ENCODE results near the gene SND1.

SND1 gene

DNA sequence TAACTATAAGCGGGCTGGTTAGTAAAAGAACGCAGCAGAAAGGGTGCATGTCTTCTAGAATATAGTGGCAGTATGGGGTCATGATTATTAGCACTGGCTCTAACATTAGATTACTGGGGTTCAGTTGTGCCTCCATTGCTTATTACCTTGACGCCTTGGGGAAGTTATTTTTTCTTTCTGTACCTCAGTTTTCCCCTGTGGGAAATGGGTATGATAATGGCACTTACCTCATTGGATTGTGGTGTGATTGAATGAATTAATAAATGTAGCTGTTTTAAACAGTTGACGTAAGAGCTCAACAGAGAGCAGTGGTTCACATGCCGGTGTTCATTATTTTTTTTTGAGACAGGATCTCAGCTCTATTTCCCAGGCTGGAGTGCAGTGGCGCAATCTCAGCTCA is 262.7 kb downstream of the SND1 start:
- DNase-seq, result no peak

DNA sequence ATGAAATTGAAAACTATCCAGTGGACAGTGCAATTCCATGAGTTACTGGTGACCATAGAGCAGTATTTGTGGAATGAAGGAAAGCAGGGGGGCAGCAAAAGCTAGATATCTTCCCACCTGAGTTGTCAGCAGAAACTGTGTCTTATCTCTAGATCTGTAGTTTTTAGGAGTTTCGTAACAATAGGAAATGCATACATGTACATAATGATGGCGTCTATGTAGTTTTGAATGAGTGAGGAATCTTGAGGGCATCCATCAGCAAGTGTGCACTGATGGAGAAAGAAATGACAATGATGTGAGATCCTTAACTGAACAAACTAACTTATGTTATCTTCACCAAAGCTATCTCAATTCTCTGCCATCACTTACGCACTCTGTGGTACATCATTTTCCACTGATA is 264.7 kb downstream of the SND1 start:
- DNase-seq, result no peak

DNA sequence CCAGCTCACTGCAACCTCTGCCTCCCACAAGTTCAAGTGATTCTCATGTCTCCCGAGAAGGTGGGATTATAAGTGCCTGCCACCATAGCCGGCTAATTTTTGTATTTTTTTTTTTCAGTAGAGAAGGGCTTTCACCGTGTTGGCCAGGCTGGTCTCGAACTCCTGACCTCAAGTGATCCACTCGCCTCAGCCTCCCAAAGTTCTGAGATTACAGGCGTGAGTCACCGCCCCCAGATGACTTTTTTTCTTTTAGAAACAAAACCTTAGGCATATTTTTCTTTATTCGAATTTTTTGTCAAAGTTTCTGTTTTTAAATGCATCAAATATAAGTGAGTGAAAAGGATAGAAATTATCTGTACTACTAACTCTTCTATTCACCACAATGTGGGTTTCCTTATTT is 266.1 kb downstream of the SND1 start:
- no peak for DNase-seq

DNA sequence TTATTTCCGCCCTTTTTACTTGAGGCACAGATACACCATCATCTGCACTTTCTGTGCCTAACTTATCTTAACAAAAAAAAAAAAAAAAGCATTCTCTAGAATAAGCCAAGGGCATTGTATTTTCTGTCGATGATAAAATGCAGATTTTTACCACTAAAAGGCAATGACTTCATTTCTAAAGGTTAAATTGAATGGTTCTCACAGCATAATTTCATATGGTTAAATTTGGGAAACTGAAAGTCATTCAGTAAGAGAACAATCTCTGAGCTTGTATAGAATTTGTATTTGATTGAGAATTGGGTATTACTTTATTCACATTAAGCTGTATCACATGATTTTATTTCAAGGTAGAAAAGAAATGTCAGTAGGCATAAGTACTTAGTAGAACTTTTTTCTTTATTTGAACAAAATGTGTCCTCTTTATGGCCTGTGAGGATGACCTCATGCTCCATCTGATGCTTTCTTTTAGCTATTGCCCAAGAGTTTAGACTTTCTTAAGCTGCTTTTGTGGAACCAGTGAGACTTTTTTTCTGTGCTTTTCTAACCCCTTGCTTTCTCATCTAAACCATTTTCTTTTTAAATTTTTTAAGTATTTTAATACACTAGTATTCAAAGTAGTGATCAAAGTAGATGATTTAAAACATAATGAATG is 268.9 kb downstream of the SND1 start:
- DNase-seq, result no peak

DNA sequence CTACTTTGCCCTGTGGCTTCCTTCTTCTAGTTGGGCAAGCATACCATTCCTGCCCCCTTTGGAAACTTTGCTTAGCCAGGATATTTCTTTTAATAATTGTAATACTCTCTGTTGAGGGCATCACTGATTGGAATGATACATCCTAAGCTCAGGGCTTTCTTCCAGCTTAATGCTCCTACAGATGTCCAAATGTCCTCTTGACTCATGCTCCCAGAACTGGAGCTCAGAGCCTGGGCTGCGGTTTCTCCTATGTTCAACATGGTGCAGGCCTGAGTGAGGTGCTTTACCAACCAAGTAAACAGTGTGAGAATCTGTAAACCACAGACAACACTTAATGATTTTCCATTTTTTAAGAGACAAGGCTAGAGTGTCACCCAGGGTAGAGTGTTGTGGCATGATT is 270.7 kb downstream of the SND1 start:
- no peak for DNase-seq

DNA sequence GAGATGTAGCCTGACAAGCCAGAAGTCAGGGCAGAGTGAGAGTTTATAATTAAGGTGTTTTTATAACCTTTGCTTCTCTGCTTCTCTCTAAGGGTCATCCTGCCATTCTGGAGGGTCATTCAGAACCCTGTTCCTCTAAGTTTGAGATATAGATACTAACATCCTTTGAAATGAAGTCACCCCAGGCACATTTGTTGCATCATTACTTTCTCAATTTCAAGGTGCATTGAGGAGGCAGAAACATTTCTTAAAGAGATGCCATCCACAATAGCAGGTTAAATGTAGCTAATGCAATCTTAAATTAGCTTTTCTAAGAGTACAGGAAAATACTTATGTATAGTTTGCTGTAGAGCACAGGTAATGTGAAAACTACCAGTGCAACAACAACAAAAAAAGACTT is 272.9 kb downstream of the SND1 start:
- no peak for DNase-seq

DNA sequence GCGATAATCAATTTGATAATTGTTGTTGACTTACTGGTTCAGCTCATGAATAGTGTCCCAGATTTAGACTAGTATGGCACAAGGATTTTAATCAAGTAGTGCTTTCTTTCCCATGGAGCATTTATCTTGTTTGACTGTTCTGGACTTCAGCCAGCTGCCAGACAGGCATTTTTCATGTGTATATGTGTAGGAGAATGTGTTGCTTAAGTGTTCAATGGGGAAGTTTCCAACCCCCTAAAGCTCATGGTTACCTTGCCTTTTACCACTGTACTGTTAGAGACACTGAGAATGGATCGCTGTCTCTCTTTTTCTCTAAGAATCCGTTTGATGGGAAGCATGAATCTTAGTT is 275.3 kb downstream of the SND1 start:
- no peak for DNase-seq

DNA sequence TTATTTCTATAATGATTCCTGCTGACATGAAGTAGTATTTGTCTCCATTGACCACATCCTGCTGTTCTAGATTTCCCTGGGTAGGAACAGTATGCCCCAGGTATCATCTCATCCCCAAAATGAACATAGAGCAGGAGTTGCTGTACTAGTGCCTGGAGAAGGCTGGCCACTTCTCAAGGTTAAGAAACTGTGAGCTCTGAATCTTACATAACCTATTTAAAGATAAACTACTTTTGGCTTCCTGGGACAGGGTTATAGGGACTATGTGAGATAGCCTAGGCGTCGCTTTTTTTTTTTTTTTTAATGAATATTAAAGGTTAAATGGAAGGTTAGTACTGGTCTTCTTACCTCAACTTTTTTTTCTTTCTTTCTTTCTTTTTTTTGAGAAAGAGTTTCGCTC is 276.2 kb downstream of the SND1 start:
- DNase-seq, result no peak

DNA sequence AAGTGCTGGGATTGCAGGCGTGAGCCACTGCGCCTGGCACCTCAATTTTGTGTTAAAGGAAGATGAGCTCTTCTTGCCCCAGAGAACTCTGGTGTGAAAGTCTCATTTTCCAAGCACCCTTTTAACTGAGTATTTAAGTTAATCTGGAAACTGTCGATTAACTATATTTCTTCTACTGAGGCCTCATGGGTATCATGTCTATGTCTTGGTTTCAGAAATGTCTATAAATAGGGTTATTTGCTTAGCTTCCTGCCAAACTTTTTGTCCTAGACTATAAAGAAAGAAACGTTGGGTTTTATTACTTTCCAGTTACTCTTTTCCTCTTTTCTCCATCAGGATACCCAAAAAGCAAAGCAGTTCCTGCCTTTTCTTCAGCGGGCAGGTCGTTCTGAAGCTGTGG is 276.9 kb downstream of the SND1 start:
- no peak for DNase-seq

DNA sequence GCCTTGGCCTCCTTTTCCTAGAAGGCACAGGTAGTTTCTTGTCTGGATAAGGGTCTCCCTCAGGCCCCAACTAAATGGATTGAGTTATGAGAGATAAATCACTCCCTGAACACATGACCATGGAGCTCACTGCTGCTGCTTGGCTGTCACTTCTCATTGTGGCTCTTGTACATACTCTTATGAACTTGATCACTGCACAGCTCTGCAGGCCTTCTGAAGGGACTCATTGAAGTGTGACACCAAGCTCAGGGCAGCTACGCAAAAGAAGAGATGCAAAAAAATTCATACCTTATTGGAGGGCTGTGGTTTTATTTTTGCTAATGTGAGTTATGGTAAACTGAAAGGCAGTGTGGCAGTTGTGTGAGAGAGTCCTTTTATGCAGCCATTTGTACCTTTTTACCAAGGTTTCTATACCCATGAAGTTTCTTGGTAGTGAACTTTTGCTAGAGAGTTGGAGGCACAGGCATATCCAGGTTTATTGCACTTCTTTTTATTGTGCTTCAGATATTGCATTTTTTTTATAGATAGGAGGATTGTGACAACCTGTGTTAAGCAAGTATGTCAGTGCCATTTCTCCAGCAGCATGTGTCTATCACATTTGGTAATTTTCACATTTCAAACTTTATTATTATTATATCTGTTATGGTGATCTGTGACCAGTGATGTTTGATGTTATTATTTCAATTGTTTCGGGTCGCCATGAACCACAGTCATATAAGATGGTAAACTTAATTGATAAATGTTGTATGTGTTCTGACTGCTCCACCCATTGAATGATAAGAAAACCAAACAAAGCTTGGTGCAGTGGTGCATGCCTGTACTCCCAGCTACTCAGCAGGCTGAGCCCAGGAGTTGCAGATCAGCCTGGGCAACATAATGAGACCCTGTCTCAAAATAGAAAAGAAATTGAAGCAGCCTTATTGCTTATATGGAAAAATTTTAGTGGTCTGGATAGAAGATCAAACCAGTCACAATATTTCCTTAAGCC is 278.6 kb downstream of the SND1 start:
- no peak for DNase-seq

DNA sequence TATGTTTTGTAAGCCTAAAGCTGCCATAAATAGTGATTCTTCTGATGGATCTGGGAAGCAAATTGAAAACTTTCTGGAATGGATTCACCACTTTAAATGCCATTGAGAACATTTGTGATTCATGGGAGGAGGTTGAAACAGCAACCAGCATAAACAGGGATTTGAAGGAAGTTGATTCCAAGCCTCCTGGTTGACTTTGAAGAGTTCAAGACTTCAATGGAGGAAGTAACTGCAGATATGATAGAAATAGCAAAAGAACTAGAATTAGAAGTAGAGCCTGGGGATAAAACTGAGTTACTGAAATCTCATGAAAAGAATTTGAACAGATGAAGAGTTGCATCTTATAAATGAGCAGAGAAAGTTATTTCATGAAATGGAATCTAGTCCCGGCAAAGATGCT is 280.1 kb downstream of the SND1 start:
- no peak for DNase-seq

DNA sequence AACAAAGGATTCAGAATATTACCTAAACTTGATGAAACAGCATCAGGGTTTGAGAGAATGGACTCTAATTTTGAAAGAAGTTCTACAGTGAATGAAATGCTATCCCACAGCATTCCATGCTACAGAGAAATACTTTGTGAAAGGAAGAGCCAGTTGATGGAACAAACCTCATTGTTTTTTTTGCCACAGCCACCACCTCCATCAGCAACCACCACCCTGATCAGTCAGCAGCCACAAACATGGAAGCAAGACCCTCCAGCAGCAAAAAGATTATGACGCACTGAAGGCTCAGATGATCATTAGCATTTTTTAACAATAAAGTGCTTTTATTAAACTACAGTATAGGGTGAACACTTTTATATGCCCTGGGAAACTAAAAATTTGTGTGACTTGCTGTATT is 280.5 kb downstream of the SND1 start:
- no peak for DNase-seq

DNA sequence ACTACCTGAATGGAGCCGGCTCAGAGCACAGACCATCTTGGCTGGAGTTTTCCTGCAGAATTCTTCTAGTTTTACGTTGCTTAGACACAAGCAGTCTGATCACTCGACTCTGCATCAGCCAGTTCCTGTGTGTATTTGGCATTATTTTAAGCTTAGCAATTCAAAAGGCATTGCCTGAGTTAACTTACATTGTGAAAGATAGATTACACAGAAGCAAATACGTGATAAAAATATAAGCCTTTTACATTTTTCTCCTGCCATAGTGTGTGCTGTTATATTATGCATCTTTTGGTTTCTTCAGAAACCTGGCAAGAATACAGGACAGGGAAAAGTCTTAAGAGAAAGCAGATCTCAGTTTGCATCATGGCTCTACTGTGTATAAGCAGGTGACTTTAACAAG is 281.2 kb downstream of the SND1 start:
- no peak for DNase-seq

DNA sequence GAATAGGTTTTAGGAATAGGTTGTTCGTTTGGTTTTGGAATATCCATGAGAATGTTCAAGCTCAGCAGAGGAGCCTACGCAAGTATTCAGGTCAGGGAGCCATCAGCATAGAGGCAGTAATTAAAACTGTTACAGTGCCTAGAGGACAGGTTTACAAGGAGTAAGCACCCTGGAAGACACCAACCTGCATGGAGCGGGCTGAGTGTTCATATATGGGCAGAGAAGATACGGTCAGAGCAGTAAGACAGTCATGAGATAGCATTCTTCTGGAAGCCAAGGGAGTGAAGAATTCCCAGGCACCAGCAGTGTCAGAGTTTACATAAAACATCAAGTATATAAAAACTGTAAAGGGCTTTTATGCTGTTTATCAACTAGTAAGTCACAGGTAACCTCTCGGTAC is 282.7 kb downstream of the SND1 start:
- DNase-seq, result no peak

DNA sequence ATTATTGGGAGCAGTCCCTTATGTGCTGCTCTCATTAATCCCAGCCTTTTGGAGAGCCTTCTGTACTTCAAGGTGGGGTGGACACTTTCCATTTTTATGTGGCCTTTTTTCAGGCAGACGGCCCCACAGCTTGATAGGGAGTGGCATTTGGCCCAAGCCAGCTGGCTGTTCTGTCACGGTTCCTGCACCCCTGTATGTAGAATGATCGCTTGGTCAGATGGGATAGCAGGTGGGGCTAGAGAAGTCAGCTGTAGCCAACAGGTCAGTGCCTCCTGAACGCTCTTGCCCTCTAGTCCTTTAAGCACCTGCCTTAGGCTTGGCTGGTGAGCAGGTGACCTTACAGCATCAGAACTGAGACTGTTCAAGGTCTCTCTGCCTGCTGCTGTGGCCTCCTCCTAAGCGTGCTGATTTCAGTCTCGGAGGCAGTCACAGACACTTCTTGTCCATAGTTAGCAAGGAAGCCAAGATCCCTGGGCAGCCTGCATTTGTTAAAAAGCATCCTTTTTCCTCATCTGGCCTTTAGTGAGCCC is 283.9 kb downstream of the SND1 start:
- no peak for DNase-seq

DNA sequence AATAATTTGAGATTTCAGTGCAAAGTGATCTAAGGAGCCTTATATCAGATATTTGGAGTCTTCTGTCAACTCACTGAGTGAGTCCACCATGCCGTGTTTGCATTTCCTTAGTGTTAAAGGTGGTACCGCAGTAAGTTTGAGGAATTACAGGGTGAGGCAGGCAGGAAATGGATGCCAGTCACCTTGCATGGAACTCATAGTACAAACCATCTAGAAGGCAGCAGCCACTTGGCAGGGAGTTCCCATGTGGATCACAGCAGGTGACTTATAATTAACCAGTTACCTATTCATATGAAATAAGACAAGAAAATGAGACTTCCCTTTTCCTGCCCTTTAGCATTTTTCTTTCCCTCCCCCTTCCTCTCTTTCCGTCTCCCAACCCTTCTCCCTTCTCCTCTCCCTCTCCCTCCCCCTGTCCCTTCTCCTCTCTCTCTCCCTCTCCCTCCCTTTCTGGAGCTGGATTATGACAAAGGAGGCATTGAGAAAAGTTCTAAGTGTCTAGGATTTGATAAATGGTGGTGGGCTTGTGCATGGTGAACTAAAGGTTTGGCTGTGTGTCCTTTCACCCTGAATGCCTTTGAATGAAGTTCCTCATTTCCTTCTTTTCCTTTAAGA is 285.2 kb downstream of the SND1 start:
- no peak for DNase-seq

DNA sequence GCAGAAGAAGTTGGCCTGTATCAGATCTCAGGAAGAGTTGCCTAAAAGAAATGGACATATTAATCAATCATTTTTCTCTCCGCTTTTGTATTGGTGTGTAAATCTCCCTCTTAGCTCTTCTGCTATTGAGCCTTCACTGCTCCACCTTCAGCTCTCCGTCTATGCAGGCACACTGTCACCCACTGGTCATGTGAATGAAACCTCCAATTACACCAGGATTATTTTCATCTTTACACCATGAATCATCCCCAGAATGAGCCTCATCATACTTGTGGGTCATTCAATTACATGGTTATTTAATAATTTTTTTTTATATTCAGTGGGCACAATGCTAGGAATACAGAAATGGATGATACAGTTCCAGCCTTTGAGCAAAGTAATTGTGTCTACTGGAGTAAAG is 286.6 kb downstream of the SND1 start:
- no peak for DNase-seq

DNA sequence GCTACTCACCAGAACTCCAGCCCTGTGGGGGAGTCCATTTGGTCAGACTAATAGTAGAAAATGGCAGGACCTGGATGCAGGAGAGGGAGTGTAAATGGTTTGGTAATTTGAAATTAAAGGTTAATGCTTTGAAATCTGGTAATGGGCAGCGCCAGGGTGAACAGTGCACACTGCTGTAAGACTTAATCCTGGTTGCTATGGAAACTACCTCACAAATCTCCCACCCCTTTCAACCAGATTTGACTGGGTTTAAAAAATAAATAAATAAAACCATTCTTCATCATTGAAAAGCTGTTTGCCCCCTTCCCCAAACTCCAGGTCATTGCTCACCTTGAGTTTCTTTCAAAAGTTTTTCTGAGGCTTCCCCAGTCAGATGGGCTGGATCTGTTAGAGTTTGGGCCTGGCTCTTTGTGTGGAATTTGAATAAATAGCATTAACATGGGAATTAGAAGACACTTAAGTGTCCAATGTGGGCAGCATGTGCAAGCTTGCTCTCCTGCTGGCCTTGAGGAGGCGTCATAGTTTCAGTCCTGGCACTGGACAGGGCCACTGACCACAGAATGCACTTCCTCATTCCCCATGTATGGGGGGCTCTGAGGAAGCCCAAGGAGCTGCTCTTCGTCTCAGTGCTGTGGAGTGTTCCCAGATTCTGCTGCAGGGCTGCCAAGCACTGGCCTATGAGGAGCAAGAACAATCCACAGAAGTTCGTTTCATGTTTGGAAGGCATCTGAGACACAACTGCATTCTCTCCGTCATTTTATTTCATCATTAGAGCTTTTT is 288.6 kb downstream of the SND1 start:
- no peak for DNase-seq

DNA sequence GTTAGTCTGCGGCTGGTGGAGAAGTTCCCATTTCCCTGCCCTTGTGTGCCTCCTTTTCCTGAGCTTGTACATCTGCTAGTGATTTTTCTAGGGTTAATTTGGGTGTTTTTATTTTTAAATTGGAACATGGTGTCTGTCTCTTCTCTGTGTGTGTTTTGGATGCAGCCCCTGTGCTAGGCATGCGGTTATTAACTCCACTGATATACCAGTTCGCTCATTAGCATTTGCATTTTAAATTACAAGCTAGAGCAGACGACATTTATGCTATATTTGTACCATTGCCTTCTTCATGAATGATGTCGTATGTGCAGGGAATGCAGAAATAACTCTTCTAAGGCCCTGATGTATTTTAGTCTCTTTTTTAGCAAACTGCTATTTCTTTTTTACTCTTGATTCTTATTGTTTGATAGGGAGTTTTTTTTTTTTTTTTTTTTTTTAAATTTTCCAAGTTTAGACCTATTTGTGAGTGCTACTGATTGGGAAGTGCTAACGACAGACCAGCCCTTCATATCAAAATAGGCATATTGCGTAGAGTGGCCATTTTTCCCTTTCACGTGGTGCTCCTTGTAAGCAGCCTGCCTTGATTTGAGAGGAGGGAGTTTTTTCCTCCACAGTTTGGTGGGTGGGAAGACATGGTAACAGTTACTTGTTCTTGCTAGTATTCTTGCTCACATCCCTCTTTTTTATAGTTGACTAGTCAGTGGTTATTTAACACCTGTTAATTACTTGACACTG is 289.6 kb downstream of the SND1 start:
- no peak for DNase-seq

DNA sequence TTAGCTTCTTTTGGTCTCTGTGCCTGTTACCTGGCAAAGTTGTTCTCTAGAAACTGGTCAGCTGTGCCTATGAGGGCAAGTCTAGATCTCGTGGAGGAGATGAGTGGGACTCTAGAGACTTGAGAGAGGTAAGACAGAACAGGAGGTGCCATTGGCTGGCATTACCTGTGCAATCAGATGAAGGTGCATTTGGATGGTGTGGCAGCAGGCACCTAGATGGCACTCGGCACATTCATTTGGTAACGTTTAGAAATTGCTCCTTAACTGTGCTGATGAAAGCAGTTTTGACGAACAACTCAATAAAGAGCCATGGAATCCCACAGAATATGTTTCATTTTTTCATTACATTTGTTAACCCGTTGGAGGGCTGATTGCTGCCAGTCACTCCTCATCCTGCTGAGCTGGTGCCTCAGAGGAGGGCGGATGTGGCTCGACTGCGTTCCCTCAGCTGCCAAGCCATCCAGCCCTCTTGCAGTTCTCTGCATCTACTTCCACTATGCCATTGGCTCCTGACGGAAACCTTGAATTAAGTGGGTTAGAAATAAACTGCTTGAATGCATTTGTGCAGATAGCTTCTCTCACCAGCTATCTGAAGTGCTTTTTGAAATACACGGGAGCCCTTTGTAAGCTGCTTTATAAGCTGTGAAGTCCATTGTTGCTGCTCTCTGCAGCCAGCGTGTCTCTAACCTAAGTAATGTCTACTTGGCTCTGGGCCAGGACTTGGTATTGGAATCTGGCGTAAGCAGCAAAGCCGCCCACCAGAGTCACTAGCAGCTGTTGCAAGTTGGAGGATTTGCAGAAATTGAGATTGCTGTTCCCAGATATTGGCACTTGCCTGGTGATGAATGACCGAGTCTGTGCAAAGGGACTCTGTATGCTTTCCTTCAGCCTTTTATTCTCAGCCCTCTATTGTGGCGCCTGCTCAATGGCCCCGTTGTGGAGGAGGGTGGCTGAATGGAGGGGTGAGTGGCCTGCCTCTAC is 291.8 kb downstream of the SND1 start:
- peak; percentile 78 for DNase-seq

DNA sequence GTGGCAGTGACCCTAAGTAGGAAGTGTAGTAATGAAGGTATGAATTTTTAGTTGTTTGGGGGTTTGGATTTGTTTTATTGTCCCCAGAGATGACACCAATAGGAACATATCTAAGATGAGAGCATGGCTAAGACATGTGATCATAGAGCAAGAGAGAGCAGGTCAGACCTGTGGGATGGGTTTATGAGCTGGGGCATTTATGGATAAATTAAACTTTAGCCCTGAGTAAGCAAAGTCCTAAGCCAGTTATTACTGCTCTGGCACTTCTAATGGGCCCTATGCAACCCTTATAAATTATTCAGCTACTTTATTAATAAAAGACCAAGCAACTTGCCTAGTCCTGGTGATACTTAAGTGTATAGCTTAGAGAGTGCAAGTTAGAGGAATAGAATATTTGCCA is 294.1 kb downstream of the SND1 start:
- no peak for DNase-seq
